K562 (cell line): ENCODE data around the gene PHOSPHO1. TPM values are rescaled to one million over a fixed set of nuclear protein-coding genes. Genes with fewer than 3 reads are reported as not detected.

Experiments used
- ATAC-seq: fragments of 200-7000 bp; cut with Tn5 transposase; 3 replicates; pipeline ENCODE4 v1.9.1; 2020; ENCODE audit warnings: moderate library complexity
- BruUV-seq: library from RNA; stranded (reverse); fragments of 400-500 nt; replicated peaks from 2 replicates; lab custom pipeline; 2021; lab: Mats Ljungman, UMichigan
- CTCF ChIA-PET: fragments of 300-600 bp; formaldehyde crosslinking; extraction: SDS; loops from one replicate; lab custom pipeline; 2021; ENCODE audit warnings: low intra/inter-chr PET ratio; lab: Yijun Ruan, JAX
- POLR2A ChIA-PET: fragments of 300-600, 350-650 bp; sonication (Branson Sonifier 250); formaldehyde crosslinking; extraction: SDS; loops from one replicate; lab custom pipeline; 2021; ENCODE audit warnings: antibody characterized with exemption, inconsistent platforms; lab: Yijun Ruan, JAX
- DNase-seq, 4 experiments: peaks; one replicate each; pipeline versions ENCODE4 v3.0.0 to v3.0.0-alpha.2; 2011 to 2018; ENCODE audit warnings: low spot score in 3 of 4, mixed read lengths in 3 of 4; ENCODE audit errors: extremely low read depth in 1 of 4
- FAIRE-seq: peaks from 2 replicates; lab custom pipeline; 2011; peaks lifted over from hg19 to GRCh38; lab: Jason Lieb, UNC
- H2AFZ ChIP-seq: 2 replicates; pipeline ENCODE4 v1.6.0; 2011; ENCODE audit warnings: low read depth, low read length, control low read depth, inconsistent platforms
- H3K27ac ChIP-seq: fragments of 200-600 bp; 3 replicates; pipeline ENCODE4 v1.8.0; 2011; ENCODE audit warnings: low read depth, mild to moderate bottlenecking, control low read depth, inconsistent platforms, low read length, moderate library complexity, mixed read lengths; ENCODE audit errors: extremely low read depth
- H3K27me3 ChIP-seq, 2 experiments: fragments of 300-600 bp in 1 of 2; 2 replicates in 1 of 2; 3 replicates in 1 of 2; pipeline versions ENCODE4 v1.6.0 to v1.8.0; 2011; ENCODE audit warnings: inconsistent platforms in 2 of 2, low read length in 2 of 2, mild to moderate bottlenecking in 1 of 2, mixed read lengths in 1 of 2, moderate library complexity in 1 of 2; ENCODE audit not compliant: control insufficient read depth in 2 of 2, insufficient read depth in 2 of 2
- H3K36me3 ChIP-seq: fragments of 300-600 bp; 3 replicates; pipeline ENCODE4 v1.8.0; 2011; ENCODE audit warnings: mild to moderate bottlenecking, low read length, inconsistent platforms; ENCODE audit not compliant: control insufficient read depth, insufficient read depth
- H3K4me1 ChIP-seq, 2 experiments: fragments of 200-600 bp in 1 of 2; replicated peaks in 1 of 2; 2 replicates in 1 of 2; 3 replicates in 1 of 2; pipeline versions ENCODE4 v1.5.1 to v1.8.0; 2011; ENCODE audit warnings: inconsistent platforms in 2 of 2, low read length in 2 of 2, mild to moderate bottlenecking in 1 of 2, mixed read lengths in 1 of 2, moderate library complexity in 1 of 2; ENCODE audit not compliant: control insufficient read depth in 2 of 2, insufficient read depth in 2 of 2
- H3K4me2 ChIP-seq: 2 replicates; pipeline ENCODE4 v1.6.1; 2011; ENCODE audit warnings: low read length, control low read depth, inconsistent platforms, mixed read lengths; ENCODE audit not compliant: insufficient read depth
- H3K4me3 ChIP-seq: fragments of 200-600 bp; sonication (generic), shearing (Covaris generic); 2 replicates; pipeline ENCODE4 v1.5.1; 2016; ENCODE audit warnings: control low read depth, inconsistent platforms
- H3K79me2 ChIP-seq: fragments of 200-600 bp; 3 replicates; pipeline ENCODE4 v1.8.0; 2011; ENCODE audit warnings: low read length, inconsistent platforms; ENCODE audit not compliant: control insufficient read depth, insufficient read depth
- H3K9ac ChIP-seq, 2 experiments: 2 replicates each; pipeline versions ENCODE4 v1.6.0 to v1.6.1; 2011; ENCODE audit warnings: low read depth in 2 of 2, low read length in 2 of 2, control low read depth in 1 of 2, inconsistent platforms in 1 of 2, mild to moderate bottlenecking in 1 of 2, mixed read lengths in 1 of 2; ENCODE audit not compliant: insufficient read depth in 1 of 2
- H3K9me1 ChIP-seq: one replicate; pipeline ENCODE4 v1.6.0; 2011; ENCODE audit warnings: inconsistent platforms, mild to moderate bottlenecking, low read length, moderate library complexity; ENCODE audit not compliant: control insufficient read depth, insufficient read depth
- H3K9me3 ChIP-seq: replicated peaks from 2 replicates; pipeline ENCODE4 v1.5.1; 2011; ENCODE audit warnings: low read depth, low read length, inconsistent platforms; ENCODE audit not compliant: control insufficient read depth, insufficient read depth
- H4K20me1 ChIP-seq: replicated peaks from 2 replicates; pipeline ENCODE4 v1.6.1; 2011; ENCODE audit warnings: low read length, inconsistent platforms, mixed read lengths; ENCODE audit not compliant: control insufficient read depth, insufficient read depth
- ARID1B ChIP-seq: fragments of 450-650 bp; IDR thresholded peaks from 2 replicates; pipeline ENCODE4 v1.6.1; 2016; ENCODE audit warnings: antibody characterized with exemption, mild to moderate bottlenecking, inconsistent platforms
- CTCF ChIP-seq, 3 experiments: IDR thresholded peaks in 2 of 3; conservative IDR thresholded peaks in 1 of 3; 2 replicates each; pipeline ENCODE4 v1.5.1; 2011 to 2012; ENCODE audit warnings: low read length in 3 of 3, mild to moderate bottlenecking in 3 of 3, control low read depth in 2 of 3, improper control_type of control experiment in 1 of 3, inconsistent platforms in 1 of 3, low read depth in 1 of 3, mixed read lengths in 1 of 3, moderate library complexity in 1 of 3; ENCODE audit not compliant: insufficient read depth in 2 of 3
- ELF2 ChIP-seq: fragments of 250-450 bp; sonication (Bioruptor Pico); IDR thresholded peaks from 2 replicates; pipeline ENCODE4 v1.5.0; 2021; ENCODE audit warnings: mild to moderate bottlenecking
- NR0B1 ChIP-seq: fragments of 450-650 bp; IDR thresholded peaks from one replicate; pipeline ENCODE4 v1.6.1; 2018; ENCODE audit warnings: mild to moderate bottlenecking, moderate library complexity; ENCODE audit not compliant: partially characterized antibody
- PHB2 ChIP-seq: fragments of 450-650 bp; IDR thresholded peaks from 2 replicates; pipeline ENCODE4 v1.6.1; 2017; ENCODE audit warnings: low read depth
- RAD21 ChIP-seq, 2 experiments: fragments of 250-450 bp in 1 of 2; fragments of 450-650 bp in 1 of 2; sonication (Bioruptor Pico) in 1 of 2; formaldehyde crosslinking in 1 of 2; IDR thresholded peaks in 1 of 2; conservative IDR thresholded peaks in 1 of 2; 2 replicates each; pipeline versions ENCODE4 v1.4.0 to v1.8.0; 2020 to 2022; ENCODE audit warnings: mild to moderate bottlenecking in 2 of 2, moderate library complexity in 1 of 2
- ZNF583 ChIP-seq: fragments of 250-450 bp; sonication (Bioruptor Pico); IDR thresholded peaks from 2 replicates; pipeline ENCODE4 v1.4.0; 2020
- WGBS: fragments of 100-300 bp; shearing (Covaris generic); methylation state at CpG from one replicate; pipeline ENCODE4 v1.1.6; 2016; ENCODE audit warnings: low coverage, mixed read lengths; ENCODE audit not compliant: insufficient coverage; ENCODE audit errors: missing lambda C conversion rate; 5-methylcytosine and 5-hydroxymethylcytosine counted together
- in situ Hi-C: fragments of 300-500 bp; cut with MboI; formaldehyde crosslinking; loops from 4 replicates; pipeline ENCODE4 v1.15.0; 2018; ENCODE audit warnings: inconsistent platforms, mixed read lengths
- intact Hi-C: fragments of 100-400 bp; cut with micrococcal nuclease; formaldehyde crosslinking; loops from 2 replicates; pipeline ENCODE4 v1.14.2; 2022
- polyA plus RNA-seq, 8 experiments: library from polyadenylated mRNA; depleted of rRNA in 4 of 8; stranded (reverse) in 5 of 8; unstranded in 3 of 8; fragments of >200 nt; fragmentation: Nextera tagmentation in 2 of 8; fragmentation: Illumina TruSeq in 1 of 8; extraction: Ambion mirVana in 2 of 8; extraction: Trizol in 1 of 8; gene quantifications; 2 replicates each; pipeline versions ENCODE4 v1.2.1 to v1.2.3, GENCODE V29; 2011 to 2014; ENCODE audit warnings: inconsistent platforms in 1 of 8, missing spikeins in 1 of 8
- total RNA-seq, 7 experiments: library from RNA; depleted of rRNA in 6 of 7; stranded (reverse); fragments of >200 nt in 6 of 7; fragmentation: Illumina TruSeq in 2 of 7; extraction: Trizol in 2 of 7; gene quantifications; 2 replicates each; pipeline versions ENCODE4 v1.2.1 to v1.2.3, GENCODE V29; 2011 to 2021; ENCODE audit warnings: low replicate concordance in 1 of 7

Gene PHOSPHO1
- total and polyA plus RNA-seq, 9 of the 15 experiments (the other 6 are each of a cell fraction or from before 2014, with no cell fraction given) = 0.06 to 0.07 TPM; not detected in 7

- TF ChIP-seq RAD21 (CRISPR knock-in tag; conservative IDR thresholded peaks at IDR 0.05 in 1 of 2, IDR thresholded peaks at IDR 0.05 in 1 of 2) = 0 out of 4 replicates have a peak, but pooled peaks of 1 of the 2 experiments have one; percentile 4
- TF ChIP-seq ELF2 (CRISPR knock-in tag) = no peak
- no peak for TF ChIP-seq NR0B1
- TF ChIP-seq PHB2 = no peak
- TF ChIP-seq ZNF583 (CRISPR knock-in tag) = no peak
- TF ChIP-seq CTCF (IDR thresholded peaks at IDR 0.05 in 2 of 3, conservative IDR thresholded peaks at IDR 0.05 in 1 of 3; ENCODE audit: insufficient read depth in 2 of 3, low read depth in 1 of 3, low read length in 3 of 3) = 0 out of 6 replicates have a peak, but pooled peaks of 1 of the 3 experiments have one; percentile 10
- TF ChIP-seq ARID1B = no peak
- TF ChIP-seq, all 486 proteins: peak for 2
- ChIA-PET CTCF (no interaction called here), POLR2A (interaction anchor here (0.6 to 1.9 kb wide), 2 partner anchors 14 to 1199 kb away, joined by 4 to 6 read pairs; no protein-coding TSS in a partner anchor)
- no peak overlapping the region for H3K9ac ChIP-seq
- no TSS peak for BruUV-seq
- peaks cover 6 to 8% of the 10 kb centered on the region in 2 experiments; a peak in 4 of 5 replicates for H3K4me1 ChIP-seq
- no peaks in the 10 kb centered on the region for H4K20me1 ChIP-seq
- intact Hi-C loops = no loop called here
- H3K9me3 ChIP-seq = no peaks in the 10 kb centered on the region
- H3K79me2 ChIP-seq = no peaks in the 10 kb centered on the region
- no peak overlapping the region for H3K4me2 ChIP-seq
- no peaks in the 10 kb centered on the region for H3K36me3 ChIP-seq
- no peak overlapping the region for H3K4me3 ChIP-seq
- H3K27me3 ChIP-seq = peaks cover 0 to 7% of the 10 kb centered on the region in 2 experiments; a peak in 1 of 5 replicates
- DNase-seq = no peak
- ATAC-seq = no peak
- in situ Hi-C loops = no loop called here
- WGBS = 35% methylated on average over 4 of the region's 4 CpGs
- H3K9me1 ChIP-seq = no peaks in the 10 kb centered on the region
- no peak overlapping the region for H2AFZ ChIP-seq
- FAIRE-seq = no peak
- no peak overlapping the region for H3K27ac ChIP-seq
Measured at GRCh38 chr17:49254066-49254465, 23.5 kb upstream of the PHOSPHO1 start.
